Endodermal cell (in vitro differentiated cells): ENCODE measurements around the gene NGDN. TPM values are rescaled to one million over a fixed set of nuclear protein-coding genes. Genes with fewer than 3 reads are reported as not detected.

Experiments
- DNase-seq: peaks from one replicate; pipeline ENCODE4 v3.0.0-alpha.2; 2017
- H3K27ac ChIP-seq: 2 replicates; pipeline ENCODE4 v1.5.1; 2013; ENCODE audit warnings: mild to moderate bottlenecking, low read depth, low read length, moderate library complexity
- H3K27me3 ChIP-seq: 2 replicates; pipeline ENCODE4 v1.6.1; 2013; ENCODE audit warnings: mild to moderate bottlenecking, low read length, moderate library complexity; ENCODE audit not compliant: insufficient read depth, control insufficient read depth, poor library complexity, severe bottlenecking
- H3K36me3 ChIP-seq: 2 replicates; pipeline ENCODE4 v1.7.0; 2013; ENCODE audit warnings: mild to moderate bottlenecking, low read length, moderate library complexity; ENCODE audit not compliant: control insufficient read depth, insufficient read depth
- H3K4me1 ChIP-seq: one replicate; pipeline ENCODE4 v1.7.0; 2013; ENCODE audit warnings: low read length; ENCODE audit not compliant: control insufficient read depth, insufficient read depth
- H3K4me3 ChIP-seq: 2 replicates; pipeline ENCODE4 v1.5.1; 2013; ENCODE audit warnings: mild to moderate bottlenecking, low read length, moderate library complexity
- H3K9ac ChIP-seq: 2 replicates; pipeline ENCODE4 v1.6.1; 2013; ENCODE audit warnings: mild to moderate bottlenecking, low read length, moderate library complexity; ENCODE audit not compliant: poor library complexity, severe bottlenecking; ENCODE audit errors: extremely low read depth
- H3K9me3 ChIP-seq: 2 replicates; pipeline ENCODE4 v1.6.1; 2013; ENCODE audit warnings: mild to moderate bottlenecking, low read length, moderate library complexity; ENCODE audit not compliant: control insufficient read depth
- H3K27ac Mint-ChIP-seq: 2 replicates; pipeline ENCODE4 v1.8.0; 2020; ENCODE audit warnings: mixed read lengths
- H3K27me3 Mint-ChIP-seq: 2 replicates; pipeline ENCODE4 v1.8.0; 2021; ENCODE audit warnings: mild to moderate bottlenecking, mixed read lengths; ENCODE audit not compliant: insufficient read depth
- H3K36me3 Mint-ChIP-seq: 2 replicates; pipeline ENCODE4 v1.8.0; 2020; ENCODE audit warnings: low read depth, mixed read lengths
- H3K4me1 Mint-ChIP-seq: 2 replicates; pipeline ENCODE4 v1.8.0; 2020; ENCODE audit warnings: mixed read lengths
- H3K4me3 Mint-ChIP-seq: 2 replicates; pipeline ENCODE4 v1.8.0; 2020; ENCODE audit warnings: mild to moderate bottlenecking, moderate library complexity, mixed read lengths
- H3K9me3 Mint-ChIP-seq: 2 replicates; pipeline ENCODE4 v1.8.0; 2020; ENCODE audit warnings: mild to moderate bottlenecking, mixed read lengths
- CTCF ChIP-seq: fragments of 200-600 bp; sonication (generic); conservative IDR thresholded peaks from 2 replicates; pipeline ENCODE4 v1.5.0; 2021; ENCODE audit warnings: antibody characterized with exemption, mild to moderate bottlenecking
- WGBS, 2 experiments: methylation state at CpG; one replicate each; pipeline versions ENCODE4 v1.1.5 to v1.1.7; 2013; ENCODE audit warnings: missing lambda C conversion rate in 2 of 2, mixed read lengths in 1 of 2; ENCODE audit not compliant: insufficient coverage in 1 of 2, insufficient read length in 1 of 2; 5-methylcytosine and 5-hydroxymethylcytosine counted together
- total RNA-seq, 2 donors: library from RNA; stranded (reverse); fragmentation: NEBNext Ultra II Directional in 1 of 2; extraction: Animal tissue kit (Norgen Biotek cat#: 25700) in 1 of 2; gene quantifications; 2 replicates in 1 of 2; 3 replicates in 1 of 2; pipeline ENCODE4 v1.2.1, GENCODE V29; 2021

NGDN gene
- total RNA-seq, 2 donors from 2014 or later: 43.2 to 45.3 TPM

- DNase-seq: no peak
- H3K9me3 ChIP-seq: no peaks in the 10 kb centered on the region
- Mint-ChIP-seq H3K4me1 (peaks cover 9% of the 10 kb centered on the region), H3K36me3 (peaks cover 28% of the 10 kb centered on the region), H3K9me3 (no peaks in the 10 kb centered on the region), H3K27ac (no peak overlapping the region), H3K27me3 (no peaks in the 10 kb centered on the region), H3K4me3 (no peak overlapping the region)
- H3K27ac ChIP-seq: no peak overlapping the region
- peaks cover 10% of the 10 kb centered on the region for H3K36me3 ChIP-seq
- H3K27me3 ChIP-seq: no peaks in the 10 kb centered on the region
- no peak overlapping the region for H3K4me3 ChIP-seq
- TF ChIP-seq CTCF: no peak
- no peaks in the 10 kb centered on the region for H3K4me1 ChIP-seq
- no peak overlapping the region for H3K9ac ChIP-seq
- 80 to 93% methylated on average over 1 to 8 of the region's 8 CpGs for WGBS, 2 experiments
Measured at GRCh38 chr14:23525611-23526010, 56.1 kb downstream of the NGDN start.

Other genes starting within 250 kb of the NGDN start
- not detected for gene RNF212B, start 231.8 kb upstream of the NGDN start, total RNA-seq
- 10 to 100 TPM; 23.8 to 32.0 TPM for gene HOMEZ, start 183.6 kb upstream of the NGDN start, total RNA-seq
- 1 to 10 TPM; 5.7 to 6.5 TPM for gene PPP1R3E, start 166.8 kb upstream of the NGDN start, total RNA-seq
- gene BCL2L2, start 162.9 kb upstream of the NGDN start, total RNA-seq: 10 to 100 TPM; 21.9 to 29.5 TPM
- gene PABPN1, start 148.2 kb upstream of the NGDN start, total RNA-seq: 100 to 1,000 TPM; 293 TPM
- gene SLC22A17, start 116.8 kb upstream of the NGDN start, total RNA-seq: 10 to 100 TPM; 49.9 to 89.0 TPM
- 10 to 100 TPM; 69.9 to 96.4 TPM for gene EFS, start 104.5 kb upstream of the NGDN start, total RNA-seq
- gene IL25, start 96.9 kb upstream of the NGDN start, total RNA-seq: not detected
- gene CMTM5, start 92.7 kb upstream of the NGDN start, total RNA-seq: 1 to 10 TPM in 1 of 2 donors, under 1 TPM in 1; 0.40 to 1.4 TPM
- gene MYH6, start 61.4 kb upstream of the NGDN start, total RNA-seq: not detected
- under 1 TPM in 1 of 2 donors, not detected in 1; 0.55 TPM for gene MYH7, start 34.0 kb upstream of the NGDN start, total RNA-seq
- gene ZFHX2, start 82.1 kb downstream of the NGDN start, total RNA-seq: 10 to 100 TPM; 12.8 to 15.4 TPM
- 10 to 100 TPM; 13.0 to 17.0 TPM for gene THTPA, start 86.6 kb downstream of the NGDN start, total RNA-seq
- gene AP1G2, start 98.1 kb downstream of the NGDN start, total RNA-seq: 100 to 1,000 TPM; 203 to 209 TPM
- gene JPH4, start 109.1 kb downstream of the NGDN start, total RNA-seq: under 1 TPM; 0.18 to 0.91 TPM
- 1 to 10 TPM in 1 of 2 donors, under 1 TPM in 1; 0.66 to 1.2 TPM for gene DHRS2, start 166.7 kb downstream of the NGDN start, total RNA-seq